NCI-H2227 (cell line): ENCODE data around the gene NCOA3.

Experiments used
- DNase-seq: peaks from one replicate; lab custom pipeline; 2025; ENCODE audit not compliant: unreplicated experiment; lab: John Stamatoyannopoulos, UW

The NCOA3 gene

DNA sequence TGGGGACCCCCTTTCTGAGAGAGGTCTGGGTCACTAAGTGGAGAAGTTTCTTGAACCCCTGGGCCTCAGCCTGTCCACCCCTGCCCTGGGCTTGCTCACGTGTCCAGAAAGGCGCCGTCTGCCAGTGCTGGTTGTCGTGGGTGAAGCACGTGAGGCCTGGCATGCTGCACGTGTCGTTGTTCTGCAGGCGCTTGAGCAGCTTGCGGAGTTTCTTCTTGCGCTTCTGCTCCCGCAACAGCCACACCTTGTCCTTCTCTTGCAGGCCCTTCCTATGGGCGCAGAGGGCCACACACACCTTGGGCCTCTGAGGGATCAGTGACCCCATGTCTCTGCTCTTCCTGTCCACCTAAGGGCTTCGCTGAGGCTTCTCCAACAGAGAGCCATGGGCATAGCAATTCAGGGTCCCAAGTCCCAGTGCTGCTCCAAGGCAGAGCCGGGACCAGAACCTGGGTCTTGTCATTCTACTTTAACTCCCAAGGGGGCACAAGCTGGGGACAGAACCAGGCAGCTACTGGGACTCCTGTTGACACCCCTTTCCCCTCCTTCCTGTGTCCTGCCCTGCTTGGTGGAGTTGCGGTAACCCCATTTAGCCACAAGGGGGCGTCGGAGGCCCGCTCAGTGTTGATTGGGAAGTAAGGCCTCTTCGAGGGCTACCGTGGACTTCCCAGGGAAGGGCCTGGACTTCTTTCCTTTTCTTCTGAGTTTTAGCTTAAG, 161.8 kb downstream of the NCOA3 start:
- DNase-seq, result peak; percentile 84

DNA sequence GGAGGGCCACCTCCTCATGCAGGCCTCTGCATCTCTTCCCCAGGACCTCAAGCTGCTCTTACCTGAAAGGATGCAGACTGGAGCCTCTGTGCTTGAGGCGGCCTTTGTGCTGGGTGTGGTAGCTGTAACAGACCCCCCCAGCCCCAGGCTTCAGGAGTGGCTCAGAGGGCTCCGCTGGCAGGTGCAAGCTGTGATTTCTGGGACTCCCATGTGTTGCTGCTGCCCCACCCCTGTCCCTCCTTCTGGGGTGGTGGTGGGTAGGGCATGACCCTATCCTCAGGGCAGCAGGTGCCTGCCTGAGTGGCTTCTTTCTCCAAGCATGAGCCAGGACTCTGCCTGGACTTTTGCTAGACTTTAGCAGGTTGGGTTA, 162.4 kb downstream of the NCOA3 start:
- DNase-seq, result no peak

DNA sequence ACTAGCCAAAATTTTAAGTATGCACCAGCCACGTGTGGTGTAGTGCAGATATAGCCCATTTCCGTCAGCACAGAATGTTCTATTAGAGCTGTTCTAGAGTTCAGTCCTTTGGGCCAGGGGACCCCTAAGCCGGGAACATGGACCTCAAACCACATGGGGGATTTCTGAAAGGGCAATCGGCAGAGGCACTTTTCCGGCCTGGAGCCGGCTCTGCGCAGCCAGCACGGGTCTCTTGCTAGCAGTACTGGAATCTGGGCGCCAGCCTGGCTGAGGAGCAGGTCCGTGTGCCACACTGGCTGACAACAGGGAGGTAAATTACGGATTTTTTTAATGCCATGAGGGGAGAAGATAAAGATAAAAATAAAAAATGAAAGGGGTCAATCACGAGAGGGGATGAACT, 163.1 kb downstream of the NCOA3 start:
- DNase-seq, result no peak

DNA sequence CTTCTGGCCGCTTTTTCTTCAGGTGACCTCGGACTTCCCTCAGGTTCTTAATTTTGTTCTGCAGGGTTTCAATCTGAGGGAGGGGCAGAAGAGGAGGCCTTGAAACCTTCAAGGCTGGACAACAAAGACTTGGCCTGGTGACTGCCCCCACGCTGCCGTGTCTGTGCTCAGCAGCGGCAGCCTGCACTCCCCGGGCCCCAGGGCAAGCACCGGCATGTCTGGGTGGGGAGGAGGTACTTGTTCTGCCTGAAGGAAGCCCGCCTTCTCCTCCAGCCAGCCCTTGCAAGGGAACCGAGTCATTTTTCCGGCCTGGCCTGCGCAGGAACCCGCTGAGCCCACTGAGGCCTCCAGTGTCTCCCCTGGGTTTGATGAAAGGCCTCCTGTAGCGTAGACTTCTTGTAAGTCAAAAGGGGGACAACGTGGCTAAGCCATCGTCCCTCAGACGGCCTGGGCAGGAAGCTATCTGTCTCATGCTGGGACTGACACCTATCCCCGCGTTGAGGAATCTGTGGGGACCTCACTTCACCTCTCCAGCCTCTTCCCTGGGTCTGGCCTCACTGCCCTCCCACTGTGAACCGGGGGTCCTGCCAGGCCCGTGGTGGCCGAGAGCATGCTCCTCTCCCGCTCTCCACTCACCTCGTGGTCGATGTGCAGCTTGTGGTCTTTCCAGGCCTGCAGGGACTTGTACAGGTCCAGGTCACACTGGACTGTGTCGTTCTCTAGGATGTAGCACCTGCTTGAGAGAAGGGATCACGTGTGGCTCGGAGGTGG, 163.7 kb downstream of the NCOA3 start:
- DNase-seq, result no peak

DNA sequence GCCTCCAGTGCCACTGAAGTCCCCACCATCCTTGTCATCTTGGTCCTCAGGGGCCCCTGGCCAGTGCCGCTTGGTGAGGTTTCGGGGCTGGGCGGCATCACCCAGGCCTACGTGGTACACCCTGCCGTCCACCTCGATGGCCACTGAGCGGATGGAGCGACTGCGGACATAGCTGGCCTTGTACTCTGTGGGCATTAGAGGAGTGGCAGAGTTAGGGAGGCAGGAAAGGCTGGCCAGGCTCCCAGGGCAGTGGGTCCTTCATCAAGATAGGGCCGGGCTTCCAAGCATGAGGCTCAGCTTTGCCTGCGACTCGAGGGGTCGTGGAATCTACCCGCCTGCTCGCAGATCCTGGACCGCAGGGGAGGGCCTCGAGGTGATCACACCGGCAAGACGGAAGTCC, 164.6 kb downstream of the NCOA3 start:
- DNase-seq, result no peak

DNA sequence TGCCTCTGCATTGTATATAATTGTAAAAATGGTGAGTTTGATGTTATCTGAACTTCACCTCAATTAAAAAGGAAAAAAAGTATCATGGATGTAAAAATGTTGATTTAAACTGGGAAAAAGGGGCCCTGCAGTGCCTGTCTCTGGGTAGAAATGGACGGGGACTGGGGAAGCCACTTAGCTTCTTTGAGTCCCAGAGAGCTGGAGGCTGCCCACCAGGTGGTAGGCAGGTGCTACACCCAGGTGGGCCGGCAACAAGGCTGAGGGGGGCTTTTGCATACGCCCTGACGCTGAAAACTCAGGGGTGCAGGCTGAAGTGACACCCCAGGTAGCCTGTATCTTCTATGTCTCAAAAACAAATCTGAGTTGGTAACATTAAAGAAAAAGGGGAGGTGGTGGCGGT, 165.4 kb downstream of the NCOA3 start:
- no peak for DNase-seq

DNA sequence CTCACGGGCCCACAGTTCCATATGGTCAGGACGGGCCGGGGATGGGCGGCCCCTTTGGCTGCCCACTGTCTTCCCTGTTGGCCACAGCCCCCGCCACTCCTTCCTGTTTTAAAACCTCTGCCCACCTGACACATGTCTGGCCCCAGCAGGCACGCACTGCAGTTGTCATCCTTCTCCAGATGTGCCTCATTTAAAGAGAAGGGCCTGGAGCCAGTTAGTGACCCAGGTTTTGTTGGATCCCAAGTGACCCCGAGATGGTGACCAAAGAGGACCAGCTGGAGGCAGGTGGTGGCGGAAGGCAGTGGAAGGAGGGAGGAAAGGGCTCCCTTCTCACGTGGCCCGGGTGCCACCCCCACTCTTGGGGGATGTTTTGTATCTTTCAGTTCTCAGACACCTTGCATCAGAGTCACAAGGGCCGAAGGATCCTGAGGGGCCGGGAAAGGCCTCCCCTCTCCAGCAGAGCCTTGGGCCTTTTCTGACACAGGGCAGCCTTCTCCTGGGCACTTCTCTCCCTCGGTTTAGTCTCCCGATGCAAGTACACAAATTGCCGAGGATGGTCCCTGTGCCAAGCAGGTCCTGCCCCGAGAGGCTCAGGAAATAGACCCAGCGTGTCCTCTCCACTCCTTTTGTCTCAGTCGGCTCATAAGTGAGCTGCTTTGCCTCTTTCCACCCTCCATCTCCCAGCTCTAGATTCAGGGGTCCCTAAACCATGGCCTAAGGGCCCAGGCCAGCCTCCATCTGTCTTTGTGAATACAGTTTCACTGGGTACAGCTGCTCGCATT, 166.0 kb downstream of the NCOA3 start:
- DNase-seq, result no peak

DNA sequence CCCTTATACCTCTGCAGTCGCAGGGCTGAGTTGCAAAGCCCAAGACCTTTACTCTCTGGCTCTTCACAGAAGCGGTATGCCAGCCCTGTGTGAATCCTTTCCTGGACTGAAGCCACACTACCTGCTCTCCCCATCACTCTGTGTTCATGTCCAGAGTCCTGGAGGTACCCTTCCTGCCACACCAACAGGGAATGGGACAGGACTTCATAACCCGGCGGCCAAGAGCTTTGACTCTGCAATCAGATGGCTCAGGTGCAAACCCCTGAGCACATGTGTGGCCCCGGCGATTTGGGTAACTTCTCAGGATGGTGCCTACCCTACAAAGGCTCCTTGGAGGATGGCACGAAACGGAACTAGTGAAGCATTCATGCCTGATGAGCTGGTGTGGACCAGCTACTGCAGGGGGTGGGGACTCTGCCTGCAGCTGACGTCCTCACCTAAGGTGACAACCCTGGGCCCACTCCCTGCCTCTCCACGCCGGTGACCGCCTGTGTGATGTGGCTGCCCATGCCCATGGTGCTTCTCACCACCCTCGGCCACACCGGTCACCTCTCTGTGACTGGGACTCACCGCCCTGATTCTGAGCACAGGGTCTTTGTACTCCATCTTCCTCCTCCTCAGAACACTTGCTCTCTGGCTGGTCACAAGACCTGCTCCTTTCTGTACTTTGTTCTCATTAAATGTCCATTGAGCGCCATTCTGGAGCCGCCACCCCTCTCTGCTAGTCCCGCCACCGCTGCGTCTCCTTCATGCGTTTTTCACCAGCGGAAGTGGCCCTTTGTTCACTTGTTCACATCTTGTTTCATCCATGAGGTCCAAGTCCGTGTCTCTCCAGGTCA, 166.8 kb downstream of the NCOA3 start:
- no peak for DNase-seq

DNA sequence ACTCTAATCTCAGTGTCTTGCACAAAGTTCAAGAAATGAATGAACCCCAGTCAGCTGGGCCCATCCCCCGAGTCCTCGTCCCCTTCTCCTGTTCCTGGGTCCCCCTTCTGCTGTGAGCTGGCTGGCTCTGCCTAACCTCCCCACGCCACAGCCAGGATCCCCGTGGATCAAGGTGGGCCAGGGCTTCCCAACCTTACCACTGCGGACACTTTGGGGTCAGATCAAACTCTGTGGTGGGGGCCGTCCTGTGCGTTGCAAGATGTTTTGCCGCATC, 167.4 kb downstream of the NCOA3 start:
- no peak for DNase-seq

DNA sequence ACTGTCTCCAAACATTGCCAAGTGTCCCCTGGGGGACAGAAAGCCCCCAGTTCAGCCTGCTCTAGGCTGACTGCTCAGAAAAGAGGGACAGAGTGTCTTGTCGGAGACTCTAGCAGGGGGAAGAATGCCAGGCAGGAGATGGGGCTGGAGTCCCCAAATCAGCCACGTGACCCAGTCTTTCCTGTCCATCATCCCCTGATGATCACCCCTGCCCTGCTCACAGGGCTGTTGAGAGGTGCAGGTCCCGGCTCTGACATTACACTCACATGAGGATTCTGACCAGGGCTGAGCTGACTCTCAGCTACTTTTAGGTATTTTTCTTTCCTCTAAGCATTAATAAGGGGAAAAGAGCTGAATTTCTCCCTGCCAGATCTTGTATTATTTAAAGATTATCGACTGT, 167.8 kb downstream of the NCOA3 start:
- DNase-seq, result no peak

DNA sequence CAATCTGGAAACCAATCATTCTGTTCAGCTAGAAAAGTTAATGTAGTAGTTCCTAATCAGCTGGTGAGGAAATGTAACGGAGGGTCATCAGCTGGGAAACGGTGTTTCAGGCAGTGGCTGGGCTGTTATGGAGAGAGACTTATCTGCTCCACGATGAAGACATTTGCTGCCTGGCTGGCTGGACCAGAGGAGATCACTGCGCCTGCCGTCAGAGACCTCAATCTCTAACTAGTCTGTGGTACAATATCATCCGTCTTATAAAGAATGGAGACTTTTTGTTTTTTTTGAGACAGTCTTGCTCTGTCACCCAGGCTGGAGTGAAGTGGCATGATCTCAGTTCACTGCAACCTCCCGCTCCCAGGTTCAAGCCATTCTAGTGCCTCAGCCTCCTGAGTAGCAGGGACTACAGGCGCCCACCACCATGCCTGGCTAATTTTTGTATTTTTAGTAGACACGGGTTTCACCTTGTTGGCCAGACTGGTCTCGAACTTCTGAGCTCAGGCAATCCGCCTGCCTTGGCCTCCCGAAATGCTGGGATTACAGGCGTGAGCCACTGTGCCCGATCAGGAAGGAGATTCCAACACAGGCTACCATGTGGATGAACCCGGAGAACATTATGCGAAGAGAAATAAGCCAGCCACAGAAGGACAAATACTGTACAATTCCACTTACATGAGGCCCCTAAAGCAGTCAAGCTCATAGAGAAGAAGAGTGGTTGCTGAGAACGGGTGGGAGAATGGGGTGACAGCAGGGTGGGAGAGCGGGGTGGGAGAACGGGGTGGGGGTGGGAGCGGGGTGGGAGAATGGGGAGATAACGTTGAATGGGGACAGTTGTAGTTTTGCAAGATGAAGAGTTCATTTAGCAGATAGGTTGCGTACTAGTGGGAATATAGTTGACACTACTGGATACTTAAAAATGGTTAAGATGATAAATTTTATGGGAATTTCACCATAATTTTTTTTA, 168.5 kb downstream of the NCOA3 start:
- no peak for DNase-seq

DNA sequence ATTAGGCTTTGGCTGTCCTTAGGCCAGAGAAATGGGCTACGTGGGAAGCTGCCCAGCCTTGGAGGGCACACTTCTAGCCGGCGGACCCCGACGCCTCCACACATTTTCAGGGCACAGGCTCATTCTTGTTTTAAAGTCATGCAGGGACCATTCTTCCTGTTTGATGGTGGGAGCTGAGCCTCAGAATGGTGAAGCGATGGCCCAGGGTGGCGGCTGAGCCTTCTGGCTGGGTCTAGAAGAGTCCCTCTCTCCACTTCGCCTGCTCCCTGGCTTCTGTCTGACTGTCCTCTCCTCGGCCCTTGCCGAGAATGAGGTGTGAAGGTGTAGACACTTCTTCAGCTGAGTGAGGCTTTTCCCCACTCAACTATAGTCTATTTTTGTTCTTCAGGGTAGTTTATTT, 169.2 kb downstream of the NCOA3 start:
- DNase-seq, result no peak

DNA sequence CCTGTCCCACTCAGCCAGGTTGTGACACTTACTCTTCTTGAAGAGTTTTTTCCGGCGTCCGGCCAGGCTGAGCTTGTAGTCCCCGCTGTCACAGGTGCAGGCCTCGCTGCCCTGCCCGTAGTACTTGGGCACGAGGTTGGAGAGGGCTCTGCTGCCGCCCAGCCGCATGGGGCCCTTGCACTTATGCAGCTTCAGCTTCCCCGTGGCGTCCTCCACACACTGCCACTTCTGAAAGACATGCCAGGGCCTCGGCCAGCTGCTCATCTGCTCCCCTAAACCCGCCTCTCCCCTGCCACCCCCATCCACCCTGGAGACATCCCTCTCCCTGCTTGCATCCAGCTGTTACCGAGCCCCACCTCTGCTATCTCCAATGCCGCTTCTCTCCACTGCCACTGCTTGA, 170.5 kb downstream of the NCOA3 start:
- DNase-seq, result no peak

DNA sequence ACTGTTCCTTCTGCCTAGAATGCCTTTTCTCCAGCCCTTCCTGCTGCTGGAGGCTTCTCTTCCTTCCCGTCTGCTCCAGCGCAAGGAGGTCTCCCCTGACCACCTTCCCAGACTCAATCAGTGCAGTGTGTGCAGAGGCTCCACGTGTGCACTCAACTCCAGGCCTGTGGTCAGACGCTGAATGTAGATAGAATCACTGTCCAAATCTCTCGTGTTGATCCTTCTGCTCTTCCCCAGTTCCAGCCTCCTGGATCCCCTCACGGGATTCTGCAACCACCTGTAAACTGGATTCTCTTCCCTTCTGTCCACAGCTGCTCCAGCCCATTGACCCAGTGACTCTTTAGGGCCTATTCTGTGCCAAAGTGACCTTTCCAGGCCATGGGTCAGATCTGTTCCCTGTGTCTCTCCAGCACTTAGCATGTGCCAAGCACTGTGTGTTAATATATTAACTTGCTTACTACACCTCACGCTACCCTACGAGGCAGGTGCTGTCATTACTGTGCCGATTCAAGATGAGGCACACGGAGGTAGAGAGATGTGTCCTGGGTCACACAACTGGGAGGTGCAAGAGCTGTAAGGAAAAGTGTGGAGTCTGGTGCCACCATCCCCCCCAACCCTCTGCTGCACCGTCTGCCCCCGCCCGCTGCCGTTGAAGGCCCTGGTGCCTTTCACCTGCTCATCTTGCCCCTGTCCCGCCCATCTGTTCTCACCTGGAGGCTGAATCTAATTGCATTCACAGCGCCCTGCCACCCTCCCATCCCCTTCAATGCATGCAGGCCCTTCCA, 171.4 kb downstream of the NCOA3 start:
- no peak for DNase-seq

DNA sequence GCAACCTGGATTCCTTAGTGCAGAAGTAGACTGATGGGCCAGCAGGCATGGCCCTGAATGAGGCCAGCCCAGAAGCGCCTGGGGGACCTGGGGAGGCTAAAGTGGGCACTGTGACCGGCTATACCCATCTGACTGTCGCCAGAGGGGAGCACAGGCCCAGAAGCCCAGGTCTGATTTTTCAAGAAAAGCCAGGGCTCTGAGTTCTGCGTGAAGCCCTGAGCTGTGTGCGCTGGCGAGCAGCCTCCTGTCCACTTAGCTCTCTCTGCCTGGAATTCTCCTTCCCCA, 171.9 kb downstream of the NCOA3 start:
- DNase-seq, result no peak

DNA sequence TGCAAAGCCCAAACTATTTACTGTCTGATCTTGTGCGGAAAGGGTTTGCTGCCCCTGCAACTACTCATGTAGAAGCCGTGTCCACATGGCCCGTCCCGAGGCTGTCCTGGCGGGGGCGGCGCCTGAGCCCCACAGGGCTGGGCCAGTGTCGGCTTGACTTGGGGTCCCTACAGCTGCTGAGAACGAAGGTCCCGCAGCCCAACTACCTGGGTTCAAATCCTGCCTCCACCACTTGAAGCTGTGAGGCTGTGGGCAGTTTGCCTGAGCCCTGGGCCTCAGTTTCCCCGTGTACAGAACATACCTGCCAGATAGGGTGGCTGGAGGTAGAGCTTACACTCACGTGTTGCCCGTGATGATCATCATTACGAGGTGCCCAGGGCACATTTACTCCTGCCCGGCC, 172.5 kb downstream of the NCOA3 start:
- DNase-seq, result no peak

DNA sequence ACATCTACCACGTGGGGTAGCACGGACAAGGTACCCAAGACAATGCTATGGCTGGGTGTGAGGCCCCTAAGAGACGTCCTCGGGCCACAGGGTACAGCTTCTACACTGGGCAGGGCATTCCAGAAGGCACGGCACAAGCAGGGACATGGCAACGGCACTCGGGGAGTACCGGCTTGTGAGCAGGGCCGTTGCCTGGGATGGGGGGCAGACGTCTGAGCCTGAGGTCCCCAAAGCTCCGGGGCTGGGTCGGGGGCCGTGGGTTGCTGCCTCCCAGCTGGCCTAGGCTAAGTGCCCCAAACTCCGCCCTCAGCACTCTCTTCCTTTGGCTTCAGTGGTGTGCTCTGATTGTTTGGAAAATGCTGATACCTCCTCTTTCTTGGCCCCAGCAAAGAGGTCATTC, 173.0 kb downstream of the NCOA3 start:
- no peak for DNase-seq

DNA sequence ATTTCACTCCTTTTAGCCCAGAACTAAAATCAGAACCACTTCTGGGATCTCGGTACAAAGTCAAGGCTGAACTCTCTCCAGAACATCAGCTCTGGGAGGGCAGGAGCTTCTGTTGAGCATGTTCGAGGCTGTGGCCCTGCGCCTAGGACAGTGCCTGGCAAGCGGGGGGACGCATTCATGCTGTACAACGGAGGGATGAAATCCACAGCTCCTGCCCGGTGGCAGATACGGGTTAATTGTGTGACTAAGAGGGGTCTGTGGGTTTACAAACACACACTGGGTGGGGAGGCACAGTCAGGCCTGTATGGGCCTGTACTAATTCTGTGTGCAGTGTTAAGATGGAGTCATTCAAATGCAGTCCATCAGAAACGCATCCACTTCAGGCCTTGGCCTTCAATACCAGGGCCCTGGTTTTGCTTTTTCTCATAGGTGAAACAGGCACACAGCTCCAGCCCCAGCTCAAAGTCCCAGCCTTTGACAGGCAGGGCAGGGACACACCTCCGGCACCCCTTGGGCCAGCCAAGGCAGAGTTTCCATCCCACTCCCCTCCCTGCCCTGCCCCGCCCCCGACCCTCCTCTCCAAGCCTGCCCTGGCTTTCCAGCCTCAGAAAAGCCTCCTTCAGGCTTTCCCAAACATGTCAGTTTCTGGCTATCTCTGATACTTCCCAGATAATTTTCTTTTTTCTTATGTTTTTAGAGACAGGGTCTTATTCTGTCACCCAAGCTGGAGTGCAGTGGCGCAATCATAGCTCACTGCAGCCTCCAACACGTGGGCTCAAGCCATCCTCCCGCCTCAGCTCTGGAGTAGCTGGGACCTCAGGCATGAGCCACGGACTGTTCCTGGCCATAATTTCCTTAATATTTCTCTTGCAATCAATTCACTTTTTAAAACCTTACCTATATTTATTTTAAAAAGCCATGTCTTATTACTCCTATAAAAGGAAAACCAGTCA, 173.8 kb downstream of the NCOA3 start:
- DNase-seq, result no peak
